Loucy (cell line): ENCODE data around the gene TMEM121.

Experiments
- CTCF ChIP-seq: fragments of 200-600 bp; sonication (generic); conservative IDR thresholded peaks from 2 replicates; pipeline ENCODE4 v1.5.1; 2014; ENCODE audit warnings: mild to moderate bottlenecking, antibody characterized with exemption, low read length
- EZH2phosphoT487 ChIP-seq: fragments of 200-600 bp; IDR thresholded peaks from 2 replicates; pipeline ENCODE4 v1.6.1; 2018; ENCODE audit warnings: antibody characterized with exemption, mild to moderate bottlenecking, moderate library complexity, borderline replicate concordance

GRCh38 chr14:105508601-105509000, 17.8 kb upstream of the TMEM121 start:
- TF ChIP-seq CTCF: no peak
- TF ChIP-seq EZH2phosphoT487: no peak
